Adrenal gland (tissue), 5 donors: Measurements from ENCODE around the gene PACS1.

ENCODE experiments used
- POLR2A ChIP-seq, 2 donors: fragments of 450-650 bp; IDR thresholded peaks; one replicate each; pipeline ENCODE4 v1.6.1; 2017; ENCODE audit warnings: antibody characterized with exemption in 2 of 2, mild to moderate bottlenecking in 2 of 2, moderate library complexity in 1 of 2
- TF ChIP-seq, protein P1 (sequence below), 6 experiments: fragments of 450-650 bp in 4 of 6; fragments of 200-600 bp in 2 of 6; sonication (generic) in 1 of 6; IDR thresholded peaks; 1 replicate in 5 of 6; 2 replicates in 1 of 6; pipeline versions ENCODE4 v1.5.1 to v1.8.0; 2016 to 2021; ENCODE audit warnings: antibody characterized with exemption in 6 of 6, mild to moderate bottlenecking in 2 of 6, moderate library complexity in 1 of 6
- donor health status: DM: no; HTN: no; CAD: no.

DNA sequence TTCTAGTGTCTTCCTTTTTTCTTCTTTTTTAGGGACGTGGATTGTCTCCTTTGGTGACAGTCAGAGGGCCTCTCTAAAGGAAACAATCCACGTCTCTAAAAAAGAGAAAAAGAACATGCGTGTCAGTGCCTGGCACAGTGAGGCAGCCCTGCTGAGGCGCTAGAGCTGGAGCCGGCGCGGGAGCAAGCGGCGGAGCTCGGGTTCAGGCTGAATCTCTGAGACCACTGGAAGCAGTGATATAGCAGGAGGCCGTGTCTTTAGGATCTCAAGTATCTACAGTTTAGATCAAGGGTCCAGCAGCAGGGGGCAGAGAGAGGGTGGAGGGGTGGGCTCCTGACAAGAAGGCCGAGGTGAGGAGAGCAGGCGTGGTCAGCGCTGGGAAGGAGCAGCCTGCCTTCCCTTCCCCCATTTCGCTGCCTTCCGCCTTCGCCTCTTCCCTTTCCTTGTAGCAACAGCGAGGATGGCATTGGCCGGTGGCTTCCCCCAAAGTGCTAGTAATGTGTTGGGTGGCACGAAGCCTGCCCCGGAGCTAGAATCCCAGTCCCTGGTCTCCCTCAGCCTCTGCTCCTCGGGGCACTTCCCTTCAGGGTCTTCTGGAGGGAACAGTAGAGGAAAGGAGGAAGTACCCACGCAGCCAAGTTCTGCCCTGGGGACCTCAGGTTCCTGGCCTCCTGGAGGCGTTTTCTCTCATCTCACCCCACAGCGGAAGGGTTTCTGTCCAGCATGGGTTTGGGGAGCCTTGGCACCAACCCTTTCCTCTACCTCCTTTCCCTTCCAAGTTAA lies 170.1 kb downstream of the PACS1 start:
- TF ChIP-seq POLR2A (IDR thresholded peaks at IDR 0.05), result no peak
- TF ChIP-seq, protein P1, sequence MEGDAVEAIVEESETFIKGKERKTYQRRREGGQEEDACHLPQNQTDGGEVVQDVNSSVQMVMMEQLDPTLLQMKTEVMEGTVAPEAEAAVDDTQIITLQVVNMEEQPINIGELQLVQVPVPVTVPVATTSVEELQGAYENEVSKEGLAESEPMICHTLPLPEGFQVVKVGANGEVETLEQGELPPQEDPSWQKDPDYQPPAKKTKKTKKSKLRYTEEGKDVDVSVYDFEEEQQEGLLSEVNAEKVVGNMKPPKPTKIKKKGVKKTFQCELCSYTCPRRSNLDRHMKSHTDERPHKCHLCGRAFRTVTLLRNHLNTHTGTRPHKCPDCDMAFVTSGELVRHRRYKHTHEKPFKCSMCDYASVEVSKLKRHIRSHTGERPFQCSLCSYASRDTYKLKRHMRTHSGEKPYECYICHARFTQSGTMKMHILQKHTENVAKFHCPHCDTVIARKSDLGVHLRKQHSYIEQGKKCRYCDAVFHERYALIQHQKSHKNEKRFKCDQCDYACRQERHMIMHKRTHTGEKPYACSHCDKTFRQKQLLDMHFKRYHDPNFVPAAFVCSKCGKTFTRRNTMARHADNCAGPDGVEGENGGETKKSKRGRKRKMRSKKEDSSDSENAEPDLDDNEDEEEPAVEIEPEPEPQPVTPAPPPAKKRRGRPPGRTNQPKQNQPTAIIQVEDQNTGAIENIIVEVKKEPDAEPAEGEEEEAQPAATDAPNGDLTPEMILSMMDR (IDR thresholded peaks at IDR 0.05), result no peak
